ENCODE data around the gene TMEM178B. TPM values are rescaled to one million over a fixed set of nuclear protein-coding genes. Genes with fewer than 3 reads are reported as not detected.

TMEM178B gene
- total RNA-seq, 2 experiments from 2014 or later: not detected

- Histone ChIP-seq H3K27me3 (ENCODE audit: control insufficient read depth in 1 of 2, insufficient read depth in 2 of 2, low read length in 2 of 2) (no peaks in the 10 kb centered on the region), H3K9me3 (ENCODE audit: control insufficient read depth in 1 of 2, insufficient read depth in 1 of 2, low read length in 2 of 2) (no peaks in the 10 kb centered on the region), H3K4me1 (ENCODE audit: insufficient read depth, low read length) (no peaks in the 10 kb centered on the region), H3K27ac (ENCODE audit: low read depth in 1 of 2, low read length in 2 of 2) (no peak overlapping the region), H3K4me3 (ENCODE audit: low read length) (no peak overlapping the region), H3K36me3 (ENCODE audit: insufficient read depth, low read length) (no peaks in the 10 kb centered on the region)
- intact Hi-C loops (cut with DNase I, micrococcal nuclease): no loop called here
- Mint-ChIP-seq H3K36me3 (ENCODE audit: low read depth) (no peaks in the 10 kb centered on the region), H3K27me3 (no peaks in the 10 kb centered on the region), H3K4me3 (no peak overlapping the region), H3K4me1 (ENCODE audit: low read depth) (no peaks in the 10 kb centered on the region), H3K9me3 (no peaks in the 10 kb centered on the region), H3K27ac (no peak overlapping the region)
- CTCF ChIA-PET: no interaction called here
- ATAC-seq (ENCODE audit: poor library complexity) (no peak), DNase-seq (no peak)
- TF ChIP-seq CTCF (IDR thresholded peaks at IDR 0.05): no peak
- POLR2A ChIA-PET: no interaction called here
These were observed 201.5 kb downstream of the TMEM178B start for GRCh38 chr7:141275350-141275749.

- ATAC-seq (ENCODE audit: poor library complexity) (no peak), DNase-seq (no peak)
- Mint-ChIP-seq H3K27me3 (no peaks in the 10 kb centered on the region), H3K4me1 (ENCODE audit: low read depth) (no peaks in the 10 kb centered on the region), H3K27ac (no peak overlapping the region), H3K4me3 (no peak overlapping the region), H3K36me3 (ENCODE audit: low read depth) (no peaks in the 10 kb centered on the region), H3K9me3 (no peaks in the 10 kb centered on the region)
- CTCF ChIA-PET: no interaction called here
- POLR2A ChIA-PET: no interaction called here
- no peak overlapping the region for H3K27ac ChIP-seq (ENCODE audit: low read depth in 1 of 2, low read length in 2 of 2)
- H3K4me3 ChIP-seq (ENCODE audit: low read length): no peak overlapping the region
- no peaks in the 10 kb centered on the region for H3K36me3 ChIP-seq (ENCODE audit: insufficient read depth, low read length)
- TF ChIP-seq CTCF (IDR thresholded peaks at IDR 0.05): no peak
- no peaks in the 10 kb centered on the region for H3K4me1 ChIP-seq (ENCODE audit: insufficient read depth, low read length)
- H3K9me3 ChIP-seq (ENCODE audit: control insufficient read depth in 1 of 2, insufficient read depth in 1 of 2, low read length in 2 of 2): no peaks in the 10 kb centered on the region
- H3K27me3 ChIP-seq (ENCODE audit: control insufficient read depth in 1 of 2, insufficient read depth in 2 of 2, low read length in 2 of 2): no peaks in the 10 kb centered on the region
- intact Hi-C loops (cut with DNase I, micrococcal nuclease): no loop called here
These were observed 202.2 kb downstream of the TMEM178B start for GRCh38 chr7:141276031-141276430.

- Mint-ChIP-seq H3K9me3 (no peaks in the 10 kb centered on the region), H3K4me3 (no peak overlapping the region), H3K4me1 (ENCODE audit: low read depth) (peaks cover 11% of the 10 kb centered on the region), H3K27me3 (peaks cover 15% of the 10 kb centered on the region), H3K27ac (no peak overlapping the region), H3K36me3 (ENCODE audit: low read depth) (no peaks in the 10 kb centered on the region)
- H3K36me3 ChIP-seq (ENCODE audit: insufficient read depth, low read length): no peaks in the 10 kb centered on the region
- ATAC-seq (ENCODE audit: poor library complexity): no peak
- H3K27ac ChIP-seq (ENCODE audit: low read depth in 1 of 2, low read length in 2 of 2): no peak overlapping the region
- no peak overlapping the region for H3K4me3 ChIP-seq (ENCODE audit: low read length)
- no peak for DNase-seq
- H3K27me3 ChIP-seq (ENCODE audit: control insufficient read depth in 1 of 2, insufficient read depth in 2 of 2, low read length in 2 of 2): no peaks in the 10 kb centered on the region
- intact Hi-C loops (cut with DNase I, micrococcal nuclease): no loop called here
- peaks cover 2% of the 10 kb centered on the region for H3K4me1 ChIP-seq (ENCODE audit: insufficient read depth, low read length)
- no peak for TF ChIP-seq CTCF (IDR thresholded peaks at IDR 0.05)
- H3K9me3 ChIP-seq (ENCODE audit: control insufficient read depth in 1 of 2, insufficient read depth in 1 of 2, low read length in 2 of 2): no peaks in the 10 kb centered on the region
- ChIA-PET CTCF (no interaction called here), POLR2A (no interaction called here)
These were observed 206.2 kb downstream of the TMEM178B start for GRCh38 chr7:141280100-141280499.

All from CD4-positive, alpha-beta T cell (primary cell).